C4-2B (cell line): ENCODE results near the gene FAM219B.

Experiments used
- CTCF ChIP-seq: fragments of 450-650 bp; conservative IDR thresholded peaks from 2 replicates; pipeline ENCODE4 v1.5.1; 2017; ENCODE audit warnings: mild to moderate bottlenecking
- ZFX ChIP-seq: fragments of 450-650 bp; IDR thresholded peaks from 2 replicates; pipeline ENCODE4 v1.6.1; 2017

- no peak for TF ChIP-seq CTCF
- no peak for TF ChIP-seq ZFX
Measured at GRCh38 chr15:74920456-74920855, 13.8 kb upstream of the FAM219B start.
